OCI-LY1 (cell line): ENCODE measurements around the gene COL1A2.

Source experiments
- H2AFZ ChIP-seq: fragments of 200-600 bp; sonication (generic), shearing (Covaris generic); 2 replicates; pipeline ENCODE4 v1.6.0; 2014; ENCODE audit warnings: antibody characterized with exemption, mild to moderate bottlenecking, low read length
- H3F3A ChIP-seq: fragments of 200-600 bp; sonication (generic), shearing (Covaris generic); 2 replicates; pipeline ENCODE4 v1.6.0; 2014; ENCODE audit warnings: mild to moderate bottlenecking, antibody characterized with exemption, low read length, moderate library complexity; ENCODE audit not compliant: insufficient read depth
- H3K27ac ChIP-seq: fragments of 200-600 bp; sonication (generic); 2 replicates; pipeline ENCODE4 v1.5.1; 2014; ENCODE audit warnings: low read length, mixed run types, mild to moderate bottlenecking, low read depth; ENCODE audit not compliant: poor library complexity, severe bottlenecking
- H3K27me3 ChIP-seq: fragments of 200-600 bp; sonication (generic); 2 replicates; pipeline ENCODE4 v1.6.0; 2014; ENCODE audit warnings: antibody characterized with exemption, mild to moderate bottlenecking, low read length, moderate library complexity; ENCODE audit not compliant: insufficient read depth
- H3K36me3 ChIP-seq: fragments of 200-600 bp; sonication (generic); 2 replicates; pipeline ENCODE4 v1.6.1; 2014; ENCODE audit warnings: mild to moderate bottlenecking, antibody characterized with exemption, low read length, moderate library complexity, mixed read lengths; ENCODE audit not compliant: insufficient read depth
- H3K4me1 ChIP-seq: fragments of 200-600 bp; sonication (generic); 2 replicates; pipeline ENCODE4 v1.5.1; 2014; ENCODE audit warnings: mild to moderate bottlenecking, low read length, moderate library complexity; ENCODE audit not compliant: insufficient read depth, severe bottlenecking
- H3K4me2 ChIP-seq: fragments of 200-600 bp; sonication (generic), shearing (Covaris generic); 2 replicates; pipeline ENCODE4 v1.6.1; 2014; ENCODE audit warnings: low read length
- H3K4me3 ChIP-seq: fragments of 200-600 bp; sonication (generic); 2 replicates; pipeline ENCODE4 v1.5.1; 2014; ENCODE audit warnings: low read length, low read depth, mild to moderate bottlenecking, mixed read lengths; ENCODE audit not compliant: poor library complexity, severe bottlenecking
- H3K79me2 ChIP-seq: fragments of 200-600 bp; shearing (Covaris generic); 2 replicates; pipeline ENCODE4 v1.6.1; 2016; ENCODE audit warnings: mixed run types, low read length, mixed read lengths; ENCODE audit not compliant: insufficient read depth
- H3K9ac ChIP-seq: fragments of 200-600 bp; sonication (generic), shearing (Covaris generic); 2 replicates; pipeline ENCODE4 v1.6.1; 2014; ENCODE audit warnings: mild to moderate bottlenecking, low read length, mixed read lengths
- H3K9me2 ChIP-seq: fragments of 200-600 bp; sonication (generic), shearing (Covaris generic); 2 replicates; pipeline ENCODE4 v1.6.1; 2014; ENCODE audit warnings: low read depth, mild to moderate bottlenecking, low read length, mixed read lengths
- H3K9me3 ChIP-seq: fragments of 200-600 bp; shearing (Covaris generic); 2 replicates; pipeline ENCODE4 v1.6.1; 2014; ENCODE audit warnings: low read length, mixed read lengths
- H4K20me1 ChIP-seq: fragments of 200-600 bp; sonication (generic), shearing (Covaris generic); 2 replicates; pipeline ENCODE4 v1.6.0; 2016; ENCODE audit warnings: mild to moderate bottlenecking, low read length; ENCODE audit not compliant: insufficient read depth
- EZH2 ChIP-seq: fragments of 200-600 bp; sonication (generic), shearing (Covaris generic); IDR thresholded peaks from 2 replicates; pipeline ENCODE4 v1.8.0; 2017; ENCODE audit warnings: borderline replicate concordance, mixed run types, mild to moderate bottlenecking, antibody characterized with exemption, low read length, moderate library complexity, mixed read lengths
- TF ChIP-seq, protein P1 (sequence below): fragments of 200-600 bp; sonication (generic), shearing (Covaris generic); IDR thresholded peaks from 2 replicates; pipeline ENCODE4 v1.5.1; 2017; ENCODE audit warnings: mild to moderate bottlenecking, antibody characterized with exemption, low read length, moderate library complexity, mixed read lengths

Gene COL1A2

DNA sequence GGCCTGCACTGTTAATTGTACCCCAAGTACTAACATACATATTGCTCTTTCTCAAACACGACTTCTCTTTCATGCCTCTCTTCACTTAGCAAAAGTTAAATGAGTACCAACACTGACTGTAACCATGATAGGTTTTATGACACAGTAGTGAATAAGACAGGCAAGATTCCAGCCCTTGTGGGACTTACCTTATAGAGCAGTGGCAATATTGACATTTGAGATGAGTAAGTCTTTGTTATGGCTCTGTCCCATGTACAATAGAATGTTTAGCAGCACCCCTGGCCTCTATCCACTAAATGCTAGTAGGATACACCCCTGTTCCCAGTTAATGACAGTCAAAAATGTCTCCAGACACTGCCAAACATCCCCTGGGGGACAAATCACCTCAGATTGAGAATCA is 11.9 kb upstream of the COL1A2 start:
- TF ChIP-seq, protein P1, sequence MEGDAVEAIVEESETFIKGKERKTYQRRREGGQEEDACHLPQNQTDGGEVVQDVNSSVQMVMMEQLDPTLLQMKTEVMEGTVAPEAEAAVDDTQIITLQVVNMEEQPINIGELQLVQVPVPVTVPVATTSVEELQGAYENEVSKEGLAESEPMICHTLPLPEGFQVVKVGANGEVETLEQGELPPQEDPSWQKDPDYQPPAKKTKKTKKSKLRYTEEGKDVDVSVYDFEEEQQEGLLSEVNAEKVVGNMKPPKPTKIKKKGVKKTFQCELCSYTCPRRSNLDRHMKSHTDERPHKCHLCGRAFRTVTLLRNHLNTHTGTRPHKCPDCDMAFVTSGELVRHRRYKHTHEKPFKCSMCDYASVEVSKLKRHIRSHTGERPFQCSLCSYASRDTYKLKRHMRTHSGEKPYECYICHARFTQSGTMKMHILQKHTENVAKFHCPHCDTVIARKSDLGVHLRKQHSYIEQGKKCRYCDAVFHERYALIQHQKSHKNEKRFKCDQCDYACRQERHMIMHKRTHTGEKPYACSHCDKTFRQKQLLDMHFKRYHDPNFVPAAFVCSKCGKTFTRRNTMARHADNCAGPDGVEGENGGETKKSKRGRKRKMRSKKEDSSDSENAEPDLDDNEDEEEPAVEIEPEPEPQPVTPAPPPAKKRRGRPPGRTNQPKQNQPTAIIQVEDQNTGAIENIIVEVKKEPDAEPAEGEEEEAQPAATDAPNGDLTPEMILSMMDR, result no peak
- no peak for TF ChIP-seq EZH2
- H4K20me1 ChIP-seq, result no peaks in the 10 kb centered on the region
- no peaks in the 10 kb centered on the region for H3K79me2 ChIP-seq
- no peaks in the 10 kb centered on the region for H3K4me1 ChIP-seq
- H3K4me3 ChIP-seq, result no peak overlapping the region
- 0 out of 2 replicates have a peak, but pooled peaks cover 7% of the 10 kb centered on the region for H3K27me3 ChIP-seq
- H3K36me3 ChIP-seq, result no peaks in the 10 kb centered on the region
- H3K9me3 ChIP-seq, result no peaks in the 10 kb centered on the region
- no peak overlapping the region for H2AFZ ChIP-seq
- no peak overlapping the region for H3K4me2 ChIP-seq
- H3K9ac ChIP-seq, result no peak overlapping the region
- H3K27ac ChIP-seq, result no peak overlapping the region
- H3K9me2 ChIP-seq, result no peaks in the 10 kb centered on the region
- H3F3A ChIP-seq, result no peaks in the 10 kb centered on the region

DNA sequence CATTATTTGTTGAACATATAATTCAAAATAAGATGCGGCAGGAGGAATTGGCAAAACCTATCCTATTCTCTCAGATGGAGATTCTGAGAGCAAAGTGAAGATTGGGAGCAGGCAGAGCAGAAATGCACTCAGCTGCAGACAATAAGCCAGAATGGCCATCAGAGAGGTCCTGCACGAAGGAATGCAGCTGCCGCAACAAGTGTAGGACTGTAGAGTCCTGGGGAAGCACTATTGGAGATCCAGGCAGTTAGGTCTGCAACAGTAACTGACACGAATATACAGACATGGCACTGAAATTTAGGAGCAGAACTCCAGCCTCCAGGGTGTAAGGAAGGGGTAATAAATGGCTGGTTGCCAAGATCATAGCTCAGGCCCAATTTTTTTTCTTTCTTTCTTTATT is 10.4 kb upstream of the COL1A2 start:
- Histone ChIP-seq H3K79me2 (no peaks in the 10 kb centered on the region), H3K4me3 (no peak overlapping the region), H3K9me3 (no peaks in the 10 kb centered on the region), H3K4me2 (no peak overlapping the region), H3K36me3 (no peaks in the 10 kb centered on the region), H3K27me3 (no peaks in the 10 kb centered on the region), H3K9ac (no peak overlapping the region), H3K27ac (no peak overlapping the region), H2AFZ (no peak overlapping the region), H3F3A (no peaks in the 10 kb centered on the region), H3K9me2 (no peaks in the 10 kb centered on the region), H3K4me1 (no peaks in the 10 kb centered on the region), H4K20me1 (no peaks in the 10 kb centered on the region)
- TF ChIP-seq, protein P1, result no peak
- no peak for TF ChIP-seq EZH2

DNA sequence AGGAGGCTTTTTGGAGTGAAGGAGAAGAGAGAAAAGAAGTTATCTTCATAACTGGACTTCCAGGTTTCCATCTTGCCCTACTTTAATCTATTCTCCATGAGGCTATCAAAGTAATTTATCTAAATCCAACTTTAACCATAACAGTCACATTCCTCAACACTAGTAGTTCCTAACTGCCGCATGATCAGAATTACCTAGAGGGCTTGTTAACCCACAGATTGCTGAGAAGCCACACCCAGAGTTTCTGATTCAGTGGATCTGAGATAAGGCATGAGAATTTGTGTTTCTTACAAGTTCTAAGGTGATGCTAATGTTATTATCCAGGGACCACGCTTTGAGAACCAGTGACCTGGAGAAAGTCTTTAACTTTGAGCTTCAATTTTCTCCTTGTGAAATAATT is 8.3 kb upstream of the COL1A2 start:
- H2AFZ ChIP-seq, result no peak overlapping the region
- no peaks in the 10 kb centered on the region for H3F3A ChIP-seq
- H4K20me1 ChIP-seq, result no peaks in the 10 kb centered on the region
- no peaks in the 10 kb centered on the region for H3K9me3 ChIP-seq
- H3K4me3 ChIP-seq, result no peak overlapping the region
- no peaks in the 10 kb centered on the region for H3K36me3 ChIP-seq
- no peak overlapping the region for H3K4me2 ChIP-seq
- H3K27me3 ChIP-seq, result no peaks in the 10 kb centered on the region
- no peak overlapping the region for H3K27ac ChIP-seq
- no peaks in the 10 kb centered on the region for H3K9me2 ChIP-seq
- TF ChIP-seq EZH2, result no peak
- TF ChIP-seq, protein P1, result no peak
- H3K79me2 ChIP-seq, result no peaks in the 10 kb centered on the region
- no peaks in the 10 kb centered on the region for H3K4me1 ChIP-seq
- H3K9ac ChIP-seq, result no peak overlapping the region
